K562 (cell line): Measurements from ENCODE around the gene TSPAN15. TPM values are rescaled to one million over a fixed set of nuclear protein-coding genes. Genes with fewer than 3 reads are reported as not detected.

Experiments
- ATAC-seq: fragments of 200-7000 bp; cut with Tn5 transposase; 3 replicates; pipeline ENCODE4 v1.9.1; 2020; ENCODE audit warnings: moderate library complexity
- BruUV-seq: library from RNA; stranded (reverse); fragments of 400-500 nt; replicated peaks from 2 replicates; lab custom pipeline; 2021; lab: Mats Ljungman, UMichigan
- CTCF ChIA-PET: fragments of 300-600 bp; formaldehyde crosslinking; extraction: SDS; loops from one replicate; lab custom pipeline; 2021; ENCODE audit warnings: low intra/inter-chr PET ratio; lab: Yijun Ruan, JAX
- POLR2A ChIA-PET: fragments of 300-600, 350-650 bp; sonication (Branson Sonifier 250); formaldehyde crosslinking; extraction: SDS; loops from one replicate; lab custom pipeline; 2021; ENCODE audit warnings: antibody characterized with exemption, inconsistent platforms; lab: Yijun Ruan, JAX
- DNase-seq, 4 experiments: peaks; one replicate each; pipeline versions ENCODE4 v3.0.0 to v3.0.0-alpha.2; 2011 to 2018; ENCODE audit warnings: low spot score in 3 of 4, mixed read lengths in 3 of 4; ENCODE audit errors: extremely low read depth in 1 of 4
- FAIRE-seq: peaks from 2 replicates; lab custom pipeline; 2011; peaks lifted over from hg19 to GRCh38; lab: Jason Lieb, UNC
- H2AFZ ChIP-seq: 2 replicates; pipeline ENCODE4 v1.6.0; 2011; ENCODE audit warnings: low read depth, low read length, control low read depth, inconsistent platforms
- H3K27ac ChIP-seq: fragments of 200-600 bp; 3 replicates; pipeline ENCODE4 v1.8.0; 2011; ENCODE audit warnings: low read depth, mild to moderate bottlenecking, control low read depth, inconsistent platforms, low read length, moderate library complexity, mixed read lengths; ENCODE audit errors: extremely low read depth
- H3K27me3 ChIP-seq, 2 experiments: fragments of 300-600 bp in 1 of 2; 2 replicates in 1 of 2; 3 replicates in 1 of 2; pipeline versions ENCODE4 v1.6.0 to v1.8.0; 2011; ENCODE audit warnings: inconsistent platforms in 2 of 2, low read length in 2 of 2, mild to moderate bottlenecking in 1 of 2, mixed read lengths in 1 of 2, moderate library complexity in 1 of 2; ENCODE audit not compliant: control insufficient read depth in 2 of 2, insufficient read depth in 2 of 2
- H3K36me3 ChIP-seq: fragments of 300-600 bp; 3 replicates; pipeline ENCODE4 v1.8.0; 2011; ENCODE audit warnings: mild to moderate bottlenecking, low read length, inconsistent platforms; ENCODE audit not compliant: control insufficient read depth, insufficient read depth
- H3K4me1 ChIP-seq, 2 experiments: fragments of 200-600 bp in 1 of 2; replicated peaks in 1 of 2; 2 replicates in 1 of 2; 3 replicates in 1 of 2; pipeline versions ENCODE4 v1.5.1 to v1.8.0; 2011; ENCODE audit warnings: inconsistent platforms in 2 of 2, low read length in 2 of 2, mild to moderate bottlenecking in 1 of 2, mixed read lengths in 1 of 2, moderate library complexity in 1 of 2; ENCODE audit not compliant: control insufficient read depth in 2 of 2, insufficient read depth in 2 of 2
- H3K4me2 ChIP-seq: 2 replicates; pipeline ENCODE4 v1.6.1; 2011; ENCODE audit warnings: low read length, control low read depth, inconsistent platforms, mixed read lengths; ENCODE audit not compliant: insufficient read depth
- H3K4me3 ChIP-seq: fragments of 200-600 bp; sonication (generic), shearing (Covaris generic); 2 replicates; pipeline ENCODE4 v1.5.1; 2016; ENCODE audit warnings: control low read depth, inconsistent platforms
- H3K79me2 ChIP-seq: fragments of 200-600 bp; 3 replicates; pipeline ENCODE4 v1.8.0; 2011; ENCODE audit warnings: low read length, inconsistent platforms; ENCODE audit not compliant: control insufficient read depth, insufficient read depth
- H3K9ac ChIP-seq, 2 experiments: 2 replicates each; pipeline versions ENCODE4 v1.6.0 to v1.6.1; 2011; ENCODE audit warnings: low read depth in 2 of 2, low read length in 2 of 2, control low read depth in 1 of 2, inconsistent platforms in 1 of 2, mild to moderate bottlenecking in 1 of 2, mixed read lengths in 1 of 2; ENCODE audit not compliant: insufficient read depth in 1 of 2
- H3K9me1 ChIP-seq: one replicate; pipeline ENCODE4 v1.6.0; 2011; ENCODE audit warnings: inconsistent platforms, mild to moderate bottlenecking, low read length, moderate library complexity; ENCODE audit not compliant: control insufficient read depth, insufficient read depth
- H3K9me3 ChIP-seq: replicated peaks from 2 replicates; pipeline ENCODE4 v1.5.1; 2011; ENCODE audit warnings: low read depth, low read length, inconsistent platforms; ENCODE audit not compliant: control insufficient read depth, insufficient read depth
- H4K20me1 ChIP-seq: replicated peaks from 2 replicates; pipeline ENCODE4 v1.6.1; 2011; ENCODE audit warnings: low read length, inconsistent platforms, mixed read lengths; ENCODE audit not compliant: control insufficient read depth, insufficient read depth
- FOSL1 ChIP-seq: fragments of 200-800 bp; sonication (Bioruptor generic); conservative IDR thresholded peaks from 2 replicates; pipeline ENCODE4 v1.6.1; 2016; ENCODE audit warnings: missing genetic modification characterization, missing compliant biosample characterization
- HMBOX1 ChIP-seq: sonication (generic); IDR thresholded peaks from 2 replicates; pipeline ENCODE4 v1.6.1; 2016
- HNRNPL ChIP-seq: fragments of 200-400 bp; formaldehyde crosslinking; IDR thresholded peaks from 2 replicates; pipeline ENCODE4 v1.6.1; 2017; ENCODE audit warnings: low read depth, mild to moderate bottlenecking, low read length
- POU5F1 ChIP-seq: fragments of 150-350 bp; IDR thresholded peaks from 2 replicates; pipeline ENCODE4 v1.6.1; 2014; ENCODE audit warnings: borderline replicate concordance, low read length, low read depth, mild to moderate bottlenecking; ENCODE audit not compliant: partially characterized antibody
- SFPQ ChIP-seq: fragments of 200-400 bp; formaldehyde crosslinking; IDR thresholded peaks from 2 replicates; pipeline ENCODE4 v1.6.1; 2017; ENCODE audit warnings: mild to moderate bottlenecking, low read depth, low read length, moderate library complexity
- SRSF7 ChIP-seq: fragments of 200-400 bp; formaldehyde crosslinking; optimal IDR thresholded peaks from 2 replicates; pipeline ENCODE3; 2017; ENCODE audit warnings: mild to moderate bottlenecking, low read depth, low read length
- ZNF134 ChIP-seq: fragments of 250-450 bp; sonication (Bioruptor Pico); conservative IDR thresholded peaks from 2 replicates; pipeline ENCODE4 v1.4.0; 2020
- ZNF280A ChIP-seq: fragments of 450-650 bp; IDR thresholded peaks from 2 replicates; pipeline ENCODE4 v1.6.1; 2018; ENCODE audit warnings: mild to moderate bottlenecking, low read depth; ENCODE audit not compliant: partially characterized antibody
- ZNF384 ChIP-seq: IDR thresholded peaks from 2 replicates; pipeline ENCODE4 v1.6.1; 2012; ENCODE audit warnings: low read depth, low read length, improper control_type of control experiment
- WGBS: fragments of 100-300 bp; shearing (Covaris generic); methylation state at CpG from one replicate; pipeline ENCODE4 v1.1.6; 2016; ENCODE audit warnings: low coverage, mixed read lengths; ENCODE audit not compliant: insufficient coverage; ENCODE audit errors: missing lambda C conversion rate; 5-methylcytosine and 5-hydroxymethylcytosine counted together
- in situ Hi-C: fragments of 300-500 bp; cut with MboI; formaldehyde crosslinking; loops from 4 replicates; pipeline ENCODE4 v1.15.0; 2018; ENCODE audit warnings: inconsistent platforms, mixed read lengths
- intact Hi-C: fragments of 100-400 bp; cut with micrococcal nuclease; formaldehyde crosslinking; loops from 2 replicates; pipeline ENCODE4 v1.14.2; 2022
- polyA plus RNA-seq, 8 experiments: library from polyadenylated mRNA; depleted of rRNA in 4 of 8; stranded (reverse) in 5 of 8; unstranded in 3 of 8; fragments of >200 nt; fragmentation: Nextera tagmentation in 2 of 8; fragmentation: Illumina TruSeq in 1 of 8; extraction: Ambion mirVana in 2 of 8; extraction: Trizol in 1 of 8; gene quantifications; 2 replicates each; pipeline versions ENCODE4 v1.2.1 to v1.2.3, GENCODE V29; 2011 to 2014; ENCODE audit warnings: inconsistent platforms in 1 of 8, missing spikeins in 1 of 8
- total RNA-seq, 7 experiments: library from RNA; depleted of rRNA in 6 of 7; stranded (reverse); fragments of >200 nt in 6 of 7; fragmentation: Illumina TruSeq in 2 of 7; extraction: Trizol in 2 of 7; gene quantifications; 2 replicates each; pipeline versions ENCODE4 v1.2.1 to v1.2.3, GENCODE V29; 2011 to 2021; ENCODE audit warnings: low replicate concordance in 1 of 7

TSPAN15 gene
- total and polyA plus RNA-seq, 9 of the 15 experiments (the other 6 are each of a cell fraction or from before 2014, with no cell fraction given), result 0.33 to 1.0 (median 0.45) TPM; not detected in 2

GRCh38 chr10:69474742-69475432 is 23.6 kb downstream of the TSPAN15 start:
- BruUV-seq, result no TSS peak
- no peaks in the 10 kb centered on the region; the same call in 1 of the 2 replicates for H4K20me1 ChIP-seq
- ATAC-seq (no peak), DNase-seq (no peak), FAIRE-seq (no peak)
- no peak overlapping the region for H3K9ac ChIP-seq
- no peak overlapping the region for H3K4me2 ChIP-seq
- ChIA-PET CTCF (no interaction called here), POLR2A (interaction anchor here (0.6 to 1.6 kb wide), 6 partner anchors 10 to 1813 kb away, joined by 3 to 6 read pairs (median 4); no protein-coding TSS in a partner anchor)
- H3K9me3 ChIP-seq, result no peaks in the 10 kb centered on the region
- H2AFZ ChIP-seq, result no peak overlapping the region
- no peaks in the 10 kb centered on the region for H3K36me3 ChIP-seq
- no peaks in the 10 kb centered on the region; a peak in 1 of 5 replicates for H3K4me1 ChIP-seq
- H3K9me1 ChIP-seq, result no peaks in the 10 kb centered on the region
- intact Hi-C loops (no loop called here), in situ Hi-C loops (no loop called here)
- under 1% methylated on average over 9 of the region's 9 CpGs for WGBS
- peaks cover 56 to 63% of the 10 kb centered on the region in 2 experiments for H3K27me3 ChIP-seq
- H3K27ac ChIP-seq, result no peak overlapping the region
- H3K79me2 ChIP-seq, result no peaks in the 10 kb centered on the region
- H3K4me3 ChIP-seq, result no peak overlapping the region
- no peak for TF ChIP-seq HNRNPL
- TF ChIP-seq ZNF280A, result no peak
- TF ChIP-seq SRSF7, result no peak
- no peak for TF ChIP-seq HMBOX1
- no peak for TF ChIP-seq POU5F1
- TF ChIP-seq ZNF134 (CRISPR knock-in tag), result no peak
- no peak for TF ChIP-seq SFPQ
- no peak for TF ChIP-seq ZNF384
- peak; percentile 95 for TF ChIP-seq FOSL1 (tag)
